Adrenal gland (tissue), 5 donors: ENCODE measurements around the gene HOXD9.

Experiments used
- POLR2A ChIP-seq, 2 donors: fragments of 450-650 bp; IDR thresholded peaks; one replicate each; pipeline ENCODE4 v1.6.1; 2017; ENCODE audit warnings: antibody characterized with exemption in 2 of 2, mild to moderate bottlenecking in 2 of 2, moderate library complexity in 1 of 2
- TF ChIP-seq, protein P1 (sequence below), 6 experiments: fragments of 450-650 bp in 4 of 6; fragments of 200-600 bp in 2 of 6; sonication (generic) in 1 of 6; IDR thresholded peaks; 1 replicate in 5 of 6; 2 replicates in 1 of 6; pipeline versions ENCODE4 v1.5.1 to v1.8.0; 2016 to 2021; ENCODE audit warnings: antibody characterized with exemption in 6 of 6, mild to moderate bottlenecking in 2 of 6, moderate library complexity in 1 of 6
- donor health status: DM: no; HTN: no; CAD: no.

DNA sequence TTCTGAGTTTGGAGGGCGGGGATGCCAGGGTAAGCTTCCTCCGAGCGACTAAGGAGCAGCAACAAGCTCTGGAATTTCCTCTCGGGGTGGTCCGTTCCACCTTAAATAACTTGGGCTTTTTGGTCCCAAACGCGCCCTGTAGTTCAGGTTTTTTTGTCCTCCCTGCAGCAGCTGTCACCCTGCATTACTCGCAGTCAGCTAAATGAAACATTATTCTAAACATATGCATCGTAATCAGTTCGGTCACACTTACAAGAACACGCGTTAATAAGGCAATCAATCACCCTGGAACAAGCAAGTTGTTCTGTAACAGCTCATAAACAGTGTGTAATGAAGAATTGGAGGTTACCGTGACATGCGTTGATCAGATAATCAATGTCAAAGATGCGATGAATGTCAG, 47.0 kb upstream of the HOXD9 start:
- TF ChIP-seq, protein P1, sequence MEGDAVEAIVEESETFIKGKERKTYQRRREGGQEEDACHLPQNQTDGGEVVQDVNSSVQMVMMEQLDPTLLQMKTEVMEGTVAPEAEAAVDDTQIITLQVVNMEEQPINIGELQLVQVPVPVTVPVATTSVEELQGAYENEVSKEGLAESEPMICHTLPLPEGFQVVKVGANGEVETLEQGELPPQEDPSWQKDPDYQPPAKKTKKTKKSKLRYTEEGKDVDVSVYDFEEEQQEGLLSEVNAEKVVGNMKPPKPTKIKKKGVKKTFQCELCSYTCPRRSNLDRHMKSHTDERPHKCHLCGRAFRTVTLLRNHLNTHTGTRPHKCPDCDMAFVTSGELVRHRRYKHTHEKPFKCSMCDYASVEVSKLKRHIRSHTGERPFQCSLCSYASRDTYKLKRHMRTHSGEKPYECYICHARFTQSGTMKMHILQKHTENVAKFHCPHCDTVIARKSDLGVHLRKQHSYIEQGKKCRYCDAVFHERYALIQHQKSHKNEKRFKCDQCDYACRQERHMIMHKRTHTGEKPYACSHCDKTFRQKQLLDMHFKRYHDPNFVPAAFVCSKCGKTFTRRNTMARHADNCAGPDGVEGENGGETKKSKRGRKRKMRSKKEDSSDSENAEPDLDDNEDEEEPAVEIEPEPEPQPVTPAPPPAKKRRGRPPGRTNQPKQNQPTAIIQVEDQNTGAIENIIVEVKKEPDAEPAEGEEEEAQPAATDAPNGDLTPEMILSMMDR (IDR thresholded peaks at IDR 0.05) = no peak
- no peak for TF ChIP-seq POLR2A (IDR thresholded peaks at IDR 0.05)
